HG03196 (cell line): Measurements from ENCODE around the gene INSIG2.

Source experiments
- ATAC-seq: cut with Tn5 transposase; IDR thresholded peaks from one replicate; pipeline ENCODE4 v1.9.1; 2021; ENCODE audit not compliant: unreplicated experiment

Gene INSIG2

DNA sequence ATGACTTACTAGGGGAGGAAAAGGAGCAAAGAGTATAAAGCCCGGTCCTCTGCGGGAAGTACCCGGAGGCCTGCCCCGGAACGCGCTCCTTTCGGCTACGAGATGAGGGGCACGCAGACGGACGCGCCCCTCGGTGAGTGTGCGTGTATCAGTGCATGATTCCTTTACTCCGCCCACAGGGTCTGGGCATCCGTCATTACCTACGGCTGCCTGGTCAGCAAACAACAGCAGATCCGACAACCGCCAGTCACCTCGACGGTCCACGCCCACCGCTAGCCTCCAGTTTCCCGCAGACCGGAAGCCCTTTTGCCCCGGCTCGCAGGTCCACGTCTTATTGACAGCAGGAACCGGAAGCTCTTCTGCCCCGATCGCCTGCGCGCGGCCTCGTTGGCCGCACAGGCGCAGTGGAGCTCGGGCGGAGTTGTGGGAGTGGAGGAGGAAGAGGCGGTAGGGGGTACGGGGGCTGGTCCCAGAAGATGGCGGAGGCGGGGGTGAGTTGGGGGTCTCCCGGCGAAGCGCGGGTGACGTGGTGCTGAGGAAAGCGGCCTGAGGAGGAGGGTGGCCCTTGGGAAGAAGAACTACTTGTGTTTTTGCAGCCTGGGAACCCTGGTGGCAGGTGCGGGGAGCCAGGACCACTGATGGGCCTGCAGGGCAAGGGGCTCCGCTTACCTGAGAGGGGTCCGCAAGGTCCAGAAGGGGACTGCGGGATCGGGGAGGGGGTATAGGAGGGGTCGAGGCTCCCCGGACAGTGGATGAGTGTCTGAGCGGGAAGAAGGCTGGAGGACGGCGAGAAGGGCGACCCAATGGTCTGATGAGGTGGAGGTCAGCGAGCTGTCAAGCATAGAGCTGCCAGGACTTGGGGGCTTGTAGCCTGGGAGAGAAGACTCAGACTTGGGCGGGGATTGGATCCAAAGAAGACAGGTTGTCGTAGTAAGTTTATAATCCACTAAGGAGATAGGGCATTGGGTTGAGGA lies at the start of gene INSIG2:
Gene INSIG2 (plus strand): TSS at position 421 of the 974 bp plus-strand sequence. CDS start 8,086 bp downstream, outside the sequence.
- peak; percentile 97 for ATAC-seq

- ATAC-seq, result no peak
Measured at GRCh38 chr2:118040891-118041290, 47.4 kb upstream of the INSIG2 start.

GRCh38 chr2:118044103-118044716 lies 44.1 kb upstream of the INSIG2 start:
- ATAC-seq, result no peak

DNA sequence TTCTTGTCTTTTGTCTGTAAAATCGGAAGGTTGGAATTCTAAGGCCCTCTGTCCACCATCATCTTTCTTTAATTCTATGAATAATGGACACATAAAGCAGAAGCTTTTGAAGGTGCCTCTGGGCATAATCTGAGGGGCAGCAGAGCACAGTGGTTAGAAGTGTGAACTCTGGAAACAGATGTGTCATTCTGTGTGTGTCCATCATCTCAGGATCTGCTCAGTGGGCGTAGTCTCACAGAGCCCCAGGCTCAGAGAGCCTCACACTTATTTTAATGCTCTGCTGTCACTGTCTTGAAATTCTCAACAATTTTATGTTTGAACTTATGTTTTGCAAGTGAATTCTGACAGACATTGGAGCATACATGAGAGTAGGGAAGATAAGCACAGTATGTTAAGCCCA lies 43.4 kb upstream of the INSIG2 start:
- ATAC-seq, result no peak

DNA sequence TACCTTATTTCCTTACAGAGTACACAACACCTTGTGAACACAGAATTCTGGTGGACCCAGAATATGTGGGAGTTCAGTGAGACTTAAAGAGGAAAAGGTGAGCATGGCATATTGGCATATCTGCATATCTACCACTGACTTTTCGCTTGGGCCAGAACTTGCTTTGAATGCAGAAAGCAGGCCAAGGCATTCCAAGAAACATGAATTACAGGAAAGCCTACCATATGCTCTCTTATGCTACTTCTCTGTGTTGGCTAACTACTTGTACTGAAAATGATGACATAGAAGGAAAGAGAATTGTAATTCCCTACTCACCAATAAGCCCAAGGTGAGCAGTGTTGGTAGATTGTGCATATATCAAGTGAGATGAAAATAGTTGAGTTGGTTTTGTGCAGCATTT lies 43.0 kb upstream of the INSIG2 start:
- ATAC-seq, result no peak

DNA sequence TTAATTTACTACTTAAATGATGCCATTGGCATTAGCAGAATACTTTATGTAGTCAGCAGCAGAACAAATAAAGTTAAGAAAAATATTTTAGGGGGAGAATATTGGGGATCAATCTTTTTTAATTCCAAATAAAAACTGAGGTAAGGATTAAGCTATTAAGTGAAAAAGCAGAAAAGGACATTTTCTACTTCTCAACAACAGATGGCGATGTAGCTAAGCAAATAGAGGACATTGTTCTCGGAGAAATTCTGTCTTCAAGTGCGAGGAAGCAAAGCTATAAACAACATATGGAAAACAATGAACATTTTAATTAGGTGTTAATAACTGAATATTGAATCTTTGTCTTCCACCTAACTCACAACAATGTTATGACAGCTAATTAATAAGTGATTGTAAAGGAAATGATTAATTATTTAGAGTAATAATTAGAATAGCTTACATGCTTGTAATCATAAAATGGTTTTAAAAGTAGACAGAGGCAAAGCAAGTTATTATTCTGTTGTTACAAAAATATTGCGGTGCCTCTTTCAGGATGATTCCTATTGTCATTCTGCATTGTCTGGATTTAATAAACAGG lies 41.5 kb upstream of the INSIG2 start:
- peak; percentile 66 for ATAC-seq

DNA sequence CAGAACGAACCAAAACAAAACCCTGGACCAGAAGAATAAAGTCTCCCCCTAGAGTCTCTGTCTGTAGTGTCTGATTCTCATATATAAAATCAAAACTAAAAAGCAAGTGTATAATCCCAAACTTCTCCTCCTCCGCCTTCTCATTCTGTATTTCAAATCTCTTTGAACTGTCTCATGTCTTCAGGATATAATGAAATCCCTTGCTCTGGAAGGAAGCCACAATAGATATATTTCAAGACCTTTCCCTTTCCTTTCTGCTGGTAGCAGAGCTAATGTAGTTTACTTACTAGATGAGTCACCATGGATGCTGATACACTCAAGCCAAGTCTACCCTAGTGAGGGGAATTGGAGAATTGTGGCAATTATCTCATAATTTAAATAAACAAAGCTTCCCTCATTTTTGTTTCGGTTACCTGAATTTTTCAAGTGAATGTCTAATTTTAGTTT lies 40.9 kb upstream of the INSIG2 start:
- ATAC-seq, result no peak

GRCh38 chr2:118048401-118048800 lies 39.9 kb upstream of the INSIG2 start:
- ATAC-seq, result no peak

GRCh38 chr2:118049140-118049815 lies 39.0 kb upstream of the INSIG2 start:
- no peak for ATAC-seq

- ATAC-seq, result no peak
Measured at GRCh38 chr2:118049816-118050140, 38.5 kb upstream of the INSIG2 start.

GRCh38 chr2:118050386-118050785 lies 37.9 kb upstream of the INSIG2 start:
- no peak for ATAC-seq

DNA sequence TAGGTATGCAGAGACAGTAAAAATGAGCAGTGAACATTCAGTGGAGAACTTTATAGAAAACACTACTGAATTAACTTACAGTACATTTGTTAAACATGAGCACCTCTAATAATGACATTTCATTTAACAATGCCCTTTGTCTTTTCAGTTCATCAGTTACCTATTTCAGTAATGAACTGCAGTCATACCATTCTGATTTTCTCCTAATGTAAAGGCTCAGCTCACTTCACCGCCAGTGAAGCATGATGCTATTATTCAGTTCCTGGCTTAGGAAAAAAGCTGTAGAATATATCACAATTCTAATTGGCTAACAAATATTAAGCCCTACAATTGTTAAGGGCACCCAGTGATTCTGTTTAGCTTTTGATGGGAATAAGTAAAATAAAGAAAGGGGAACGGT lies 37.3 kb upstream of the INSIG2 start:
- ATAC-seq, result no peak

DNA sequence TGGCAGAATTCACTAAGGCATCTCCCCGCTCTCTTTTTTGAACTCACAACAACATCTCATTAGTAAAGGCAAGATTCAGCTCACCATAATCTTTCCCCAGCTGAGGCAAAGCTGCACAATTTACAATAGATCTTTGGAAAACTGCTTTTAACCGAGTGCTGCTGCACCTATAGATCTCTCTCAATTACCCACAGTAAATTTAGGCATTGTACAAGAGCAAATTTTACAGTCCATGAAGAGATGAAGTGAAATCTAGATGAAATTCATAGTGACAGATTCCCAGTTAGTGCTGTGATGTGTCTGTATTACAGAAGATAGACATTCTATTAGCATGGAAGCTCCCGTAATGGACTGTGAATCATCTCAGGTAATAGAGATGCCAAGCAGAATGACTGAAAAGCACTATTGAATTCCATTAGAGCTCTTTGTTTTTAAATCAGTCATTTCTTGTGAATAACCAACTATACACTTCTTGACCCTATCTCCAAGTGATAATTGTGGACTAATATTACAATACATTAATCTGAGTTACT lies 36.4 kb upstream of the INSIG2 start:
- no peak for ATAC-seq

DNA sequence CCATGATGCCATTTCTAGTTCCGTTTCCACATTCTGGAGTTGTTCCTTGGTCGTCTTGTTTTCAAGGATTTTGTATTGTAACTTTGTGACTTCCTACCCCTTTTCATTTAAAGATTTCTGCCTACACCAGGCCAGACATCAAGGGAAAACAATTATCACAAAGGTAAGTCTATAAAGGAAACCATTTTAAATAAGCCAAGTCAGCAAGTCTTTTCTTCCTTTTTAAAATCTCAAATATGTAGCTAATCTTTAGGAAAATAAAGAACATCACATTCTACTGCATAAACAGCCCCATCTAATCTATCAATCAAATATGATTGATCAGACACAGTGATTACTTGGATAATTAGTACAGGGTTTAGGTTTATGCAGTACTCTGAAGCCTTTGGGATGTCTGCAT lies 35.8 kb upstream of the INSIG2 start:
- ATAC-seq, result no peak

DNA sequence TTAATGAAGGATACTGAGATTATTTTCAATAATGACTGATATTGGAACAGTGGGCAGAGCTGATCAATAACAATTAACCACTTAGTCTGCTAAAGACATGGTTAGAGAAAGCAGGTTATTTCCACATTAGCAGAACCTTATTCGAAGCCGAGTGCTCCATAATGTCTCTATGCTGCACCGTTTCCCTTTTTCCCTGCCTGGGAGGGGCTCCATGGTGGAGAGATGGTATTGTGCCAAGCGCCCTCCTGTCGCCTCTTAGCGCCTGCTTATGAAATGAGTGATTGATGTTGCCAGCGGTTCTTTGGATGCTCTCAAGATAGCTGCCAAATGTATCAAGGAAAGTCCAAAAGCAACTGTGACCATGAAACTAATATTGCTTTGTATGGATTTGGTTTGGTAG lies 34.6 kb upstream of the INSIG2 start:
- no peak for ATAC-seq

DNA sequence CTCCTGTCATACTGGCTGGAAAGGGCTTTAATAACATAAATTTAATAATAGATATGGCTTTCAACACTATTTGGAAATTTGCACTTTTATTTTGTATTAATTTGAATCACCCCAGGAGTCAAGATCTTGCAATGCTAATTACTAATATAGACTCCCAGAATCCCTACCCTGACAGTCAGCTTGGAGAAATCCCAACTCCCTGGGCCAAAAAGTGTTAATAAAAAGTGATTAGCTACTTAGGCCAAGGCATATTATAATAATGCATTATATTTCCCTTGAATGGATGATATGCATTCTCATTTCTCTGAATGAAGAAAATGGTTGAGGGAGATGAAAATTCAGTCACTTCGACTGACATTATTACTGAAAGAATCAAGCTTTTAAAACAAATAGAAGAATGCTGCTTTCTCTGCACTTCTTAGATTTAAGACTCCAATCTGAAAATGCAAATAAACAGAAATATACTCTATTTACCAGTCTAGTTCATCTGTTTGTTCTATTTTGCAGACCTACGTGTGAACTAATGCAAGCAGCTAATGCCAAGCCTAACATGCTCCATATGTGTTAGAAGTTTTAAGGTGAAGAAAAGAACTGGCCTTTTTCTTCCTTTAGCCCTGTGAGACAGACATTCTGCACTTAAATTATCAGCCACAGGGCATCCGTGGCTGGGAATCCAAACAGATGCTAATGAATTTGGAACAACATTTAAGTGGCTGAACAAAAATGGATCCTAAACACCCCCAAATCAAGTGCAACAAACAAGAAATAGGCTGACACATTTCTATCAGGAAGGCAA lies 33.9 kb upstream of the INSIG2 start:
- no peak for ATAC-seq

DNA sequence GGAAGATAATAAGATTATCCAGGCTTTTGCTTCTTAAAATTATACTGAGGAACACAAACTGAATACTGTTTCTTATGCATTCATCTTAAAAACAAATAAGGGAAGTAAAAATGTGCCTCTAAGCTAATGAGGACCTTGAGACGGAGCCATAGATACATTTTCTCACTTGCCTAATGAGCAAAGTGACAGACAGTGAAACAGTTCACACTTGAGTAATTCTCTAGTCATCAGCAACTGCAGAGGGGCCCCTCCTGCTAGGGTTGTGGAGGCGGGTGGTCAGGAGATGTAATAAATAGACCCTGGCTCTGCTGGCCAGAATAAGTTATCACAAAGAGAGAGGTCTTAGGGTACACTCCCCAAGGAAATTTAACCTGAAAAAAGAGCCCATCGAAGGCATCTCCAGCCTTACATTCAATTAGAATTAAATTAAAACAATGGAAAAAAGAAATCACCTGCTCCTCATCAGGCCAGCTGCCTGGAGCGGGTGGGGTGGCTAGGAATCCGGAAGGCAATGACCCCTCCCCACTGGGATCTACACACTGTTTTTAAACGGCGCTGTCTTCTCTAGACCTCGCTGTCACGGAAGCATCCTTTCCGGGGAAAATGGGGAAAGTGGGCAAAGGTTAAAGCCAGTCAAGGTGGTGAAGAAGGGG lies 32.6 kb upstream of the INSIG2 start:
- ATAC-seq, result peak; percentile 75

DNA sequence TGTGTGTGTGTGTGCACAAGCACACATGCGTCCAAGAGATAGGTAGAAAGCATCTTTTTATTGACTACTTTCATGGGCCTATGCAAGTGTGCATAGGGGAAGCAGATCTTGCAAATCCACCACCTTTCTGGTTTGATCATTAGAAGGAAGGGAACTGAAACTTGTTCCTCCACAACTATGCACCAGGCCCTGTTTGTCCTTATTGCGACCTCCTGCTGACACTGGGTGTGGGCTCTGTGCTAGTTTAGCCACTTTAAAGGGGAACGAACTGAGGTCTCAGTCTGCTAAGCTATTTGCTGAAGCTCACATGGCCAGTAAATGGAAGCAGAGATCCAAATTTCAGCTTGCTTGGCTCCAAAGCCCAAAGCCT lies 32.1 kb upstream of the INSIG2 start:
- ATAC-seq, result peak; percentile 81

DNA sequence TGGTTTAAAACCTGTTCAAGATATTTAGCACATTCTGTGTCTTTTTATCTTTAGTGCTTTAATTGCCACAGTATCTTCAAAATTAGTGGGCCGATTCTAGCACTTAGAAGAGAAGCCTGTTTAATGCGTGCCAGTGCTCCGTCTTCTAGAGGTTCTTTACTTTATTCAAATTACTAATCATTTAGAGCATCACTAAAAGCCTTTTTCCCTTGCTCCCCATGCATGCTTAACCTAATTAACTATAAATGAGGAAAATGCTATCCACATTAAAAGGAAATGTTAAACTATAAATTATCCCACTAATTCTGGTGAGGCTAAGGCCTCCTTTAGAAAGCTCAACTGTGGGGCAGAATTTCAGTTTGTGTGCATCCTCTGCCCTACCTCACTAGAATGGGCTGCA lies 31.5 kb upstream of the INSIG2 start:
- ATAC-seq, result no peak

DNA sequence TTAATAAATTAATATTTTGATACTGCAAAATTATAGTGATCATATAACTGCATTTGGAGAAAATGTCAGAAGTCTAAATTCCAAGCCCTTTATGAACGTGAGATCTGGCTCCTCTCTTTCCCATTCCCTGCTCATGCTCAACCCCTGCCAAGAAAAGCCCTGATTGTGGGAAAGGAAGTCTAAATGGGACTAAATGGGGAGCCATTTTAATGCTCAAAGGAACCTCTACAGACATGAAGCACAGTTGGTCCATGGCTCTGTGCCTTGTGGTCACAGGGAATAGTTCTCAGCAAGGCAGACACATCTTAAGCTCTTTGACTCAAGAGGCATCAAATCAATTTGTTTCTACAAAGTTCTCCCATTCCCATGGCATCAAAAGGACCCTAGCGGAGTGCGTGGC lies 29.3 kb upstream of the INSIG2 start:
- ATAC-seq, result no peak
